ENCODE measurements around the gene AGBL4. TPM values are rescaled to one million over a fixed set of nuclear protein-coding genes. Genes with fewer than 3 reads are reported as not detected.

Gene AGBL4
- total RNA-seq, 4 donors from 2014 or later: not detected

DNA sequence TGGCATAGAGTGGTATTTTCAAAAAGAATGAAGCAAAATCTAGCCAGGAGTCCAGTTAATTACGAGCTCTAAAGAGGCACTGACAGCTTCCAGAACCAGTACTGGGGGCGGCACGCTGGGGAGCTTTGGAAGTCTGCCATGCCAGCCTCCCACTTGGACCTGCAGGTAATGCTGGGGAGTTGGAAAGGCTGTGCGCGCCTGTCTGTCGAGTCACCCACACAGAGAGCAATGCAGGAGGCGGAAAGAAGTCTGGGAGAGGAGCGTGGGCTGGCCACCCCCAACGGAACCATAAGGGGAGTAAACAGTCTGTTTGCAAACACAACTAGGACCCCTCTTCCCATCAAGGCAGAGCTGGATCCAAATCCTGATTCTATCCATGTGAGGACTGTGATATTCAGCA is 1331.5 kb downstream of the AGBL4 start:
- no peak overlapping the region for H3K4me3 ChIP-seq
- intact Hi-C loops (cut with DNase I; ENCODE audit: low total_unique reads) (no loop called here), in situ Hi-C loops (cut with MboI; ENCODE audit: low sequenced_read_pairs in 4 of 4) (loop anchor here in 3 of 4 donors (10.0 to 25.0 kb wide), 4 partner anchors 117 to 1645 kb away; no protein-coding TSS in a partner anchor)
- no peaks in the 10 kb centered on the region for H3K9me3 ChIP-seq
- peaks cover 0 to 9% (median 7%) of the 10 kb centered on the region in 3 donors for H3K27me3 ChIP-seq
- H3K27ac ChIP-seq: no peak overlapping the region
- no peaks in the 10 kb centered on the region for H3K4me1 ChIP-seq
- ATAC-seq (no peak), DNase-seq (no peak)
- TF ChIP-seq POLR2A (IDR thresholded peaks at IDR 0.05): no peak
- TF ChIP-seq, protein P1, sequence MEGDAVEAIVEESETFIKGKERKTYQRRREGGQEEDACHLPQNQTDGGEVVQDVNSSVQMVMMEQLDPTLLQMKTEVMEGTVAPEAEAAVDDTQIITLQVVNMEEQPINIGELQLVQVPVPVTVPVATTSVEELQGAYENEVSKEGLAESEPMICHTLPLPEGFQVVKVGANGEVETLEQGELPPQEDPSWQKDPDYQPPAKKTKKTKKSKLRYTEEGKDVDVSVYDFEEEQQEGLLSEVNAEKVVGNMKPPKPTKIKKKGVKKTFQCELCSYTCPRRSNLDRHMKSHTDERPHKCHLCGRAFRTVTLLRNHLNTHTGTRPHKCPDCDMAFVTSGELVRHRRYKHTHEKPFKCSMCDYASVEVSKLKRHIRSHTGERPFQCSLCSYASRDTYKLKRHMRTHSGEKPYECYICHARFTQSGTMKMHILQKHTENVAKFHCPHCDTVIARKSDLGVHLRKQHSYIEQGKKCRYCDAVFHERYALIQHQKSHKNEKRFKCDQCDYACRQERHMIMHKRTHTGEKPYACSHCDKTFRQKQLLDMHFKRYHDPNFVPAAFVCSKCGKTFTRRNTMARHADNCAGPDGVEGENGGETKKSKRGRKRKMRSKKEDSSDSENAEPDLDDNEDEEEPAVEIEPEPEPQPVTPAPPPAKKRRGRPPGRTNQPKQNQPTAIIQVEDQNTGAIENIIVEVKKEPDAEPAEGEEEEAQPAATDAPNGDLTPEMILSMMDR (IDR thresholded peaks at IDR 0.05 in 4 of 5, conservative IDR thresholded peaks at IDR 0.05 in 1 of 5): no peak
- H3K36me3 ChIP-seq: no peaks in the 10 kb centered on the region

DNA sequence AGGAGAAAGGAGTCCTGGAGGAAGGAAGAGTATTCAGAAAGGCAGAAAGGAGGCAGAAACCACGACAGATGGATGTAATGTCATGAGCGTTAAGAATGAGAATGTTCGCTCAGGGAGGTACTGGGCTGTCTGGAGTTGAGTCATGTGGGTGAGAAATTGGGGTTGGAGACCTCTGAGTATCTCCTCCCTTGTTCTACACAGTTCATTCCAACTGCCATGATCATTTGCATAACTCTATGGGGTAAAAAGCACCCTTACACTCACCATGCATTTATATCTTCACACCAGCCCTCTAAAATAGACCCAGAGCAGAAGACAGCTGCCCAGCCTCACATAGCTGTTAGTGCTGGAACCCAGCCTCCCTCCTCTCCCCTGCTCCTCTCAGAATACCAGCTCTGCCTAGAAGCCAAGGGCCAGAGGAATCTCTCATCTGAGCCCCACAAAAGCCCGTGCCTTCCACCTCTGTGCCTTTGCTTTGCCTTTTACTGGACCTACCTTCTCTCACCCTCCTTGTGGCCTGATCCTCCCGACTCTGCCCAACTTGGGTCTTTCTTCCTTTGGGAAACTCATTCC is 1332.2 kb downstream of the AGBL4 start:
- no peak for DNase-seq
- intact Hi-C loops (cut with DNase I; ENCODE audit: low total_unique reads): no loop called here
- no peak overlapping the region for H3K27ac ChIP-seq
- H3K27me3 ChIP-seq: peaks cover 0 to 9% (median 7%) of the 10 kb centered on the region in 3 donors
- no peaks in the 10 kb centered on the region for H3K4me1 ChIP-seq
- no peak overlapping the region for H3K4me3 ChIP-seq
- H3K36me3 ChIP-seq: no peaks in the 10 kb centered on the region
- TF ChIP-seq POLR2A (IDR thresholded peaks at IDR 0.05): no peak
- TF ChIP-seq, protein P1 (IDR thresholded peaks at IDR 0.05 in 4 of 5, conservative IDR thresholded peaks at IDR 0.05 in 1 of 5): no peak
- ATAC-seq: no peak
- no peaks in the 10 kb centered on the region for H3K9me3 ChIP-seq
- in situ Hi-C loops (cut with MboI; ENCODE audit: low sequenced_read_pairs in 4 of 4): loop anchor here in 3 of 4 donors (10.0 to 25.0 kb wide), 4 partner anchors 117 to 1646 kb away; no protein-coding TSS in a partner anchor

- in situ Hi-C loops (cut with MboI; ENCODE audit: low sequenced_read_pairs in 4 of 4) (loop anchor here in 1 of 4 donors (25.0 kb wide), 2 partner anchors 576 to 1649 kb away; no protein-coding TSS in a partner anchor), intact Hi-C loops (cut with DNase I; ENCODE audit: low total_unique reads) (no loop called here)
- no peak for DNase-seq
- ATAC-seq: no peak
- no peaks in the 10 kb centered on the region for H3K9me3 ChIP-seq
- H3K27ac ChIP-seq: no peak overlapping the region
- H3K4me1 ChIP-seq: no peaks in the 10 kb centered on the region
- peaks cover 0 to 7% (median under 1%) of the 10 kb centered on the region in 3 donors for H3K27me3 ChIP-seq
- H3K36me3 ChIP-seq: no peaks in the 10 kb centered on the region
- H3K4me3 ChIP-seq: no peak overlapping the region
- no peak for TF ChIP-seq POLR2A (IDR thresholded peaks at IDR 0.05)
- TF ChIP-seq, protein P1 (IDR thresholded peaks at IDR 0.05 in 4 of 5, conservative IDR thresholded peaks at IDR 0.05 in 1 of 5): no peak
These were observed 1335.5 kb downstream of the AGBL4 start for GRCh38 chr1:48688102-48688760.

DNA sequence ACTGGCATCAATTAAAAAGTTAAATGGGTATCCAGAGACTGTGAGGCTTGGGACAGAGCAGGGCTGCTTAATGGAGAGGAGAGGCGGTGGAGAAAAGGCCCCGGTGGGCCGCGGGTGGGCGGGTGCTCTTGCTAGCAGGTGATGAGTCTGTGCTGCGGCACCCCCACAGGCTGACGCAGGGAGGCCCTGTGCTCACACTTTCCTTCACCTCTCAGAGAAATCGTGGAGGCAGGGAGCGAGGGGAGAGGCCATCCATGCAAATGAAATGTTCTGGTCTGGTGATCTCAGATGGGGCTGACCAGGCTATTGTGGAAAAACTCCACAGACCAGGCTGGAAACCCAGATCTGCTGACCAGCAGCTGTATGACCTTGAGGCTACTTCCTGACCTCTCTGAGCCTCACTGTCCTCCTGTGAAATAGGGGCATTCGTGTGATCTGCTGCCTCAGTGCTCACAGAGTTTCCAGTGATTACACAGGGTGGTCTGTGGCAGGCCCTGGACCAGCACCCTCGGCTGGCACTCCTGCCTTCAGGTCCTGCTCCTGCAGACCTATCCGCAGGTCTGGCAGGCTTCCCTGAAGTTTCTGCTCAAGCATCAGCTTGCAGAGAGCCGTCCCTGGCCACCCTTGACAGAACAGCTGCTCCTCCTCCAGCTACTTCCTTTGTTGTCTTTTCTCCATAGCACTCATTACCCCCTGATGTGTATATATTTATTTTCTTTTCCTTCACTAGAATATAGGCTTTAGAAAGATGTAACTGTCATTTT is 1336.3 kb downstream of the AGBL4 start:
- intact Hi-C loops (cut with DNase I; ENCODE audit: low total_unique reads) (no loop called here), in situ Hi-C loops (cut with MboI; ENCODE audit: low sequenced_read_pairs in 4 of 4) (loop anchor here in 1 of 4 donors (25.0 kb wide), 2 partner anchors 575 to 1650 kb away; no protein-coding TSS in a partner anchor)

More for the DNA sequence above, 1336.3 kb downstream of the AGBL4 start:
- Histone ChIP-seq H3K27me3 (peaks cover 0 to 5% (median 0%) of the 10 kb centered on the region in 3 donors), H3K27ac (no peak overlapping the region), H3K9me3 (no peaks in the 10 kb centered on the region), H3K4me1 (no peaks in the 10 kb centered on the region), H3K4me3 (no peak overlapping the region), H3K36me3 (no peaks in the 10 kb centered on the region)
- no peak for ATAC-seq
- DNase-seq: no peak
- TF ChIP-seq, protein P1 (IDR thresholded peaks at IDR 0.05 in 4 of 5, conservative IDR thresholded peaks at IDR 0.05 in 1 of 5): no peak
- TF ChIP-seq POLR2A (IDR thresholded peaks at IDR 0.05): no peak
